Astrocyte (in vitro differentiated cells and primary cell): ENCODE measurements around the gene CCL22.

ENCODE experiments used
- EZH2 ChIP-seq: IDR thresholded peaks from 2 replicates; pipeline ENCODE4 v1.6.1; 2012; ENCODE audit warnings: mild to moderate bottlenecking, low read length, inconsistent platforms; ENCODE audit not compliant: insufficient read depth
- TF ChIP-seq, protein P1 (sequence below): IDR thresholded peaks from 2 replicates; pipeline ENCODE4 v1.5.1; 2011; ENCODE audit warnings: low read depth, mild to moderate bottlenecking, inconsistent platforms, low read length, moderate library complexity; ENCODE audit not compliant: insufficient read depth

DNA sequence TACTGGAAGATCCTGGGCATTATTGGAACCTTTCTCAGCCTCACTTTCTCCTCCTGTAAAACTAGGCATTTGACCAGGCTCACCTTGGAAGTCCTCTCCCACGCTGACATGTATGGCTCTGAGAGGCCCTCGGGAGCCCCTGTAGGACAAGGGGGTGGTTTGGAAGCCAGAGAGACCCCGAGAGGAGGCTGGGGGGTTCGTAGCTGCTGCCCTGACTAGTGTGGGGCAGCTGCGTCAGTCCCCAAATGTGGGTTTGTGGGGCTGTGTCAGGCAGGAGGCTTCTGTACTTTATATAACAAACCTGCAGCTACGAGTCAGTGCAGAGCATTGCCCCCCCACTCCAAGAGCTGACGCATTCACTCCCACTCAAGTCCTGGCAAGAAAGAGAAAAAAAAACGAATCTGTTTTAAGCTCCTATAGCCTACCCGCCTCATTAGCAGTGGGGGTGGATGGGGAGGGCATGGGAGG lies 15.5 kb downstream of the CCL22 start:
- TF ChIP-seq, protein P1, sequence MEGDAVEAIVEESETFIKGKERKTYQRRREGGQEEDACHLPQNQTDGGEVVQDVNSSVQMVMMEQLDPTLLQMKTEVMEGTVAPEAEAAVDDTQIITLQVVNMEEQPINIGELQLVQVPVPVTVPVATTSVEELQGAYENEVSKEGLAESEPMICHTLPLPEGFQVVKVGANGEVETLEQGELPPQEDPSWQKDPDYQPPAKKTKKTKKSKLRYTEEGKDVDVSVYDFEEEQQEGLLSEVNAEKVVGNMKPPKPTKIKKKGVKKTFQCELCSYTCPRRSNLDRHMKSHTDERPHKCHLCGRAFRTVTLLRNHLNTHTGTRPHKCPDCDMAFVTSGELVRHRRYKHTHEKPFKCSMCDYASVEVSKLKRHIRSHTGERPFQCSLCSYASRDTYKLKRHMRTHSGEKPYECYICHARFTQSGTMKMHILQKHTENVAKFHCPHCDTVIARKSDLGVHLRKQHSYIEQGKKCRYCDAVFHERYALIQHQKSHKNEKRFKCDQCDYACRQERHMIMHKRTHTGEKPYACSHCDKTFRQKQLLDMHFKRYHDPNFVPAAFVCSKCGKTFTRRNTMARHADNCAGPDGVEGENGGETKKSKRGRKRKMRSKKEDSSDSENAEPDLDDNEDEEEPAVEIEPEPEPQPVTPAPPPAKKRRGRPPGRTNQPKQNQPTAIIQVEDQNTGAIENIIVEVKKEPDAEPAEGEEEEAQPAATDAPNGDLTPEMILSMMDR, result no peak
- no peak for TF ChIP-seq EZH2
